Stimulated activated CD8-positive, alpha-beta memory T cell treated with anti-CD3 and anti-CD28 coated beads, Interleukin-7, amount 100 ng/mL, for 4 hours (primary cell): Measurements from ENCODE around the gene DSCAML1.

Source experiments
- DNase-seq, 2 donors: peaks; one replicate each; pipeline ENCODE4 v3.0.0-alpha.2; 2020; ENCODE audit warnings: low read depth in 2 of 2

DSCAML1 gene

GRCh38 chr11:117427356-117427874 is 369.6 kb downstream of the DSCAML1 start:
- DNase-seq = no peak

- no peak for DNase-seq
Observed at GRCh38 chr11:117426941-117427340, 370.1 kb downstream of the DSCAML1 start.

- peak; percentile 24 to 42 for DNase-seq
Observed at GRCh38 chr11:117426297-117426685, 370.7 kb downstream of the DSCAML1 start.

- DNase-seq = no peak
Observed at GRCh38 chr11:117425679-117426296, 371.2 kb downstream of the DSCAML1 start.

GRCh38 chr11:117424781-117425180 is 372.2 kb downstream of the DSCAML1 start:
- DNase-seq = no peak

GRCh38 chr11:117423046-117423575 is 373.9 kb downstream of the DSCAML1 start:
- DNase-seq = no peak

GRCh38 chr11:117421476-117421875 is 375.5 kb downstream of the DSCAML1 start:
- no peak for DNase-seq

GRCh38 chr11:117421041-117421440 is 376.0 kb downstream of the DSCAML1 start:
- no peak for DNase-seq

GRCh38 chr11:117420598-117420997 is 376.4 kb downstream of the DSCAML1 start:
- no peak for DNase-seq

- DNase-seq = no peak
Observed at GRCh38 chr11:117420143-117420485, 376.9 kb downstream of the DSCAML1 start.

GRCh38 chr11:117419482-117420142 is 377.4 kb downstream of the DSCAML1 start:
- DNase-seq = no peak

- DNase-seq = no peak
Observed at GRCh38 chr11:117418737-117419481, 378.1 kb downstream of the DSCAML1 start.

GRCh38 chr11:117417856-117418255 is 379.2 kb downstream of the DSCAML1 start:
- DNase-seq = no peak

GRCh38 chr11:117417342-117417741 is 379.7 kb downstream of the DSCAML1 start:
- no peak for DNase-seq

GRCh38 chr11:117415358-117415896 is 381.6 kb downstream of the DSCAML1 start:
- DNase-seq = no peak

- no peak for DNase-seq
Observed at GRCh38 chr11:117414724-117415123, 382.3 kb downstream of the DSCAML1 start.

GRCh38 chr11:117413616-117414015 is 383.4 kb downstream of the DSCAML1 start:
- no peak for DNase-seq

- no peak for DNase-seq
Observed at GRCh38 chr11:117412653-117413275, 384.3 kb downstream of the DSCAML1 start.

- DNase-seq = no peak
Observed at GRCh38 chr11:117412176-117412575, 384.8 kb downstream of the DSCAML1 start.

- no peak for DNase-seq
Observed at GRCh38 chr11:117411736-117412135, 385.3 kb downstream of the DSCAML1 start.

GRCh38 chr11:117410861-117411710 is 385.9 kb downstream of the DSCAML1 start:
- DNase-seq = no peak
